ENCODE measurements around the gene BCKDHA. TPM values are rescaled to one million over a fixed set of nuclear protein-coding genes. Genes with fewer than 3 reads are reported as not detected.

The BCKDHA gene
- polyA plus RNA-seq, 1 donor from 2014 or later: 51.9 TPM

DNA sequence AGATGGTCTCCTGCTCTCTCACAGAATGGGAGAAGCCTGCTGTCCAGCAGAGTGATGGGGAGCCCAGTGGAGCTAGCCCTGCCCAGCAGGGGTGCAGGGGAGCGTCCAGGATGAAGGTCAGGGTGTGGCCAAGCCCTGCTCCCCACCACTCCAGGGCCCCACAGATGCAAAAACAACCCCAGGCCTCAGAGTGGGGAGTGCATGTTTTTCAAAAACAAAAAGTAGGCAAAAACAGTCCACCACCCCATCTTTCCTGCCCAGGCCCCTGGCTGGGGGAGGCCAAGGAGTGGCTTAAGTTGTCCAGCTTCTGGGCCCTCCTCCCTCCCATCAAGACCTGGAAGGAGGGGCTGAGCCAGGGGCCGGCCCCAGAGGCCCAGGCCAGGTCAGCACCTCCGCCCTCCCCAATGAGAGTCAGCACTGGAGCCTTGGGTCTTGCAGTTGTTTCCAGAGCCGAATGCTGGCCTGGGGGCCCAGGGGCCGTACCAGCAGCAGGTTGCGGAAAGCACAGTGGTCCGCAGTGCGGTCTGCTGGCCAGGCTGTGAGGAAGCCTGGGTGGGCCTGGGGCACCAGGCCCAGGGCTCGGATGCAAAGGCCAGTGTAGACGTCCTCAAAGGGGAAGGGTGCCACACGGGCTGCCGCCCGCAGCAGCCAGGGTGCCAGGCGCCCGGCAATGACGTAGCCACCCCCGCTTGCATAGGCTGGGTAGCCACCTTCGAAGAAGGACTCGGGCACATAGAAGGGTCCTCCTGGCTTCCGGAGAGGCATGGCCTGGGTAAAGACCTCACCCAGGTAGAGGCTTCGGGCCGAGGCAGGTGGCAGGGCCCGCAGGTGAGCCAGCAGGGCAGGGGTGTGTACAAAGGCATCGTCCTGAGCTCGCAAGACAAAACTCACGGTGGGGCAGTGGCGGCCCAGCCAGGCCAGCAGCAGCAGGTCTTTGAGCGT, 27.8 kb downstream of the BCKDHA start:
- H3F3A ChIP-seq (ENCODE audit: insufficient read depth, low read length, poor library complexity, severe bottlenecking): no peaks in the 10 kb centered on the region
- no peaks in the 10 kb centered on the region for H3K9me3 ChIP-seq (ENCODE audit: low read length)
- H3K27me3 ChIP-seq (ENCODE audit: insufficient read depth, low read depth, low read length): no peaks in the 10 kb centered on the region
- no peaks in the 10 kb centered on the region for H3K36me3 ChIP-seq (ENCODE audit: insufficient read depth, low read length)
- H3K27ac ChIP-seq (ENCODE audit: low read length): no peak overlapping the region
- H3K9ac ChIP-seq (ENCODE audit: low read length): no peak overlapping the region
- no peak overlapping the region for H3K4me2 ChIP-seq (ENCODE audit: low read length)
- H2AFZ ChIP-seq (ENCODE audit: low read depth, low read length): no peak overlapping the region
- H4K20me1 ChIP-seq (ENCODE audit: insufficient read depth): no peaks in the 10 kb centered on the region
- no peaks in the 10 kb centered on the region for H3K9me2 ChIP-seq (ENCODE audit: insufficient read depth, low read length)
- no peak overlapping the region for H3K4me3 ChIP-seq (ENCODE audit: low read length)
- TF ChIP-seq EZH2 (IDR thresholded peaks at IDR 0.05; ENCODE audit: borderline replicate concordance, insufficient read depth, low read length, poor library complexity, severe bottlenecking) (no peak), MXI1 (conservative IDR thresholded peaks at IDR 0.05; ENCODE audit: poor library complexity, severe bottlenecking) (no peak), POLR2AphosphoS5 (IDR thresholded peaks at IDR 0.05) (no peak), TAF1 (IDR thresholded peaks at IDR 0.05; ENCODE audit: low read depth) (no peak), SMC3 (conservative IDR thresholded peaks at IDR 0.05; ENCODE audit: poor library complexity) (no peak), RAD21 (conservative IDR thresholded peaks at IDR 0.05) (no peak), EP300 (conservative IDR thresholded peaks at IDR 0.05; ENCODE audit: poor library complexity, severe bottlenecking) (no peak), CTCF (IDR thresholded peaks at IDR 0.05; ENCODE audit: poor library complexity, severe bottlenecking) (no peak), REST (IDR thresholded peaks at IDR 0.05; ENCODE audit: borderline replicate concordance) (no peak)
- H3K79me2 ChIP-seq (replicated peaks; ENCODE audit: insufficient read depth, low read length): no peaks in the 10 kb centered on the region

GRCh38 chr19:41426116-41426841, 28.7 kb downstream of the BCKDHA start:
- Histone ChIP-seq H3K9ac (ENCODE audit: low read length) (no peak overlapping the region), H3K79me2 (replicated peaks; ENCODE audit: insufficient read depth, low read length) (no peaks in the 10 kb centered on the region), H4K20me1 (ENCODE audit: insufficient read depth) (no peaks in the 10 kb centered on the region), H3K27me3 (ENCODE audit: insufficient read depth, low read depth, low read length) (no peaks in the 10 kb centered on the region), H3K9me2 (ENCODE audit: insufficient read depth, low read length) (no peaks in the 10 kb centered on the region), H3K4me2 (ENCODE audit: low read length) (no peak overlapping the region), H3K36me3 (ENCODE audit: insufficient read depth, low read length) (no peaks in the 10 kb centered on the region), H2AFZ (ENCODE audit: low read depth, low read length) (no peak overlapping the region), H3F3A (ENCODE audit: insufficient read depth, low read length, poor library complexity, severe bottlenecking) (no peaks in the 10 kb centered on the region), H3K4me3 (ENCODE audit: low read length) (no peak overlapping the region), H3K27ac (ENCODE audit: low read length) (no peak overlapping the region), H3K9me3 (ENCODE audit: low read length) (no peaks in the 10 kb centered on the region)
- TF ChIP-seq RAD21 (conservative IDR thresholded peaks at IDR 0.05): no peak
- no peak for TF ChIP-seq MXI1 (conservative IDR thresholded peaks at IDR 0.05; ENCODE audit: poor library complexity, severe bottlenecking)
- TF ChIP-seq EP300 (conservative IDR thresholded peaks at IDR 0.05; ENCODE audit: poor library complexity, severe bottlenecking): no peak
- TF ChIP-seq TAF1 (IDR thresholded peaks at IDR 0.05; ENCODE audit: low read depth): no peak
- no peak for TF ChIP-seq CTCF (IDR thresholded peaks at IDR 0.05; ENCODE audit: poor library complexity, severe bottlenecking)
- TF ChIP-seq EZH2 (IDR thresholded peaks at IDR 0.05; ENCODE audit: borderline replicate concordance, insufficient read depth, low read length, poor library complexity, severe bottlenecking): no peak
- no peak for TF ChIP-seq SMC3 (conservative IDR thresholded peaks at IDR 0.05; ENCODE audit: poor library complexity)
- no peak for TF ChIP-seq REST (IDR thresholded peaks at IDR 0.05; ENCODE audit: borderline replicate concordance)
- no peak for TF ChIP-seq POLR2AphosphoS5 (IDR thresholded peaks at IDR 0.05)

All from neural cell (in vitro differentiated cells).